Measurements from ENCODE around the gene SULF2.

The SULF2 gene

DNA sequence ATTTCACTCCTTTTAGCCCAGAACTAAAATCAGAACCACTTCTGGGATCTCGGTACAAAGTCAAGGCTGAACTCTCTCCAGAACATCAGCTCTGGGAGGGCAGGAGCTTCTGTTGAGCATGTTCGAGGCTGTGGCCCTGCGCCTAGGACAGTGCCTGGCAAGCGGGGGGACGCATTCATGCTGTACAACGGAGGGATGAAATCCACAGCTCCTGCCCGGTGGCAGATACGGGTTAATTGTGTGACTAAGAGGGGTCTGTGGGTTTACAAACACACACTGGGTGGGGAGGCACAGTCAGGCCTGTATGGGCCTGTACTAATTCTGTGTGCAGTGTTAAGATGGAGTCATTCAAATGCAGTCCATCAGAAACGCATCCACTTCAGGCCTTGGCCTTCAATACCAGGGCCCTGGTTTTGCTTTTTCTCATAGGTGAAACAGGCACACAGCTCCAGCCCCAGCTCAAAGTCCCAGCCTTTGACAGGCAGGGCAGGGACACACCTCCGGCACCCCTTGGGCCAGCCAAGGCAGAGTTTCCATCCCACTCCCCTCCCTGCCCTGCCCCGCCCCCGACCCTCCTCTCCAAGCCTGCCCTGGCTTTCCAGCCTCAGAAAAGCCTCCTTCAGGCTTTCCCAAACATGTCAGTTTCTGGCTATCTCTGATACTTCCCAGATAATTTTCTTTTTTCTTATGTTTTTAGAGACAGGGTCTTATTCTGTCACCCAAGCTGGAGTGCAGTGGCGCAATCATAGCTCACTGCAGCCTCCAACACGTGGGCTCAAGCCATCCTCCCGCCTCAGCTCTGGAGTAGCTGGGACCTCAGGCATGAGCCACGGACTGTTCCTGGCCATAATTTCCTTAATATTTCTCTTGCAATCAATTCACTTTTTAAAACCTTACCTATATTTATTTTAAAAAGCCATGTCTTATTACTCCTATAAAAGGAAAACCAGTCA is 109.8 kb downstream of the SULF2 start:
- ChIA-PET POLR2A (no interaction called here), CTCF (interaction anchor here (0.7 to 1.3 kb wide), 2 partner anchors 797 to 945 kb away, joined by 3 to 5 read pairs; no protein-coding TSS in a partner anchor)
- DNase-seq (ENCODE audit: extremely low spot score): no peak
- TF ChIP-seq ARNT (IDR thresholded peaks at IDR 0.05): no peak
- TF ChIP-seq TARDBP (IDR thresholded peaks at IDR 0.05): no peak
- no peak for TF ChIP-seq HDGF (IDR thresholded peaks at IDR 0.05; ENCODE audit: borderline replicate concordance)
- TF ChIP-seq FOXM1 (IDR thresholded peaks at IDR 0.05; ENCODE audit: borderline replicate concordance): no peak
- no peak for TF ChIP-seq CTBP1 (IDR thresholded peaks at IDR 0.05; ENCODE audit: borderline replicate concordance)
- TF ChIP-seq L3MBTL2 (conservative IDR thresholded peaks at IDR 0.05): no peak
- TF ChIP-seq ZNF384 (IDR thresholded peaks at IDR 0.05): no peak
- no peak for TF ChIP-seq FOXA1 (IDR thresholded peaks at IDR 0.05)
- no peak for TF ChIP-seq BHLHE40 (IDR thresholded peaks at IDR 0.05; ENCODE audit: borderline replicate concordance)
- TF ChIP-seq SUZ12 (IDR thresholded peaks at IDR 0.05): no peak
- no peak for TF ChIP-seq SP1 (IDR thresholded peaks at IDR 0.05)

DNA sequence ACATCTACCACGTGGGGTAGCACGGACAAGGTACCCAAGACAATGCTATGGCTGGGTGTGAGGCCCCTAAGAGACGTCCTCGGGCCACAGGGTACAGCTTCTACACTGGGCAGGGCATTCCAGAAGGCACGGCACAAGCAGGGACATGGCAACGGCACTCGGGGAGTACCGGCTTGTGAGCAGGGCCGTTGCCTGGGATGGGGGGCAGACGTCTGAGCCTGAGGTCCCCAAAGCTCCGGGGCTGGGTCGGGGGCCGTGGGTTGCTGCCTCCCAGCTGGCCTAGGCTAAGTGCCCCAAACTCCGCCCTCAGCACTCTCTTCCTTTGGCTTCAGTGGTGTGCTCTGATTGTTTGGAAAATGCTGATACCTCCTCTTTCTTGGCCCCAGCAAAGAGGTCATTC is 110.6 kb downstream of the SULF2 start:
- ChIA-PET POLR2A (no interaction called here), CTCF (interaction anchor here (1.0 to 1.3 kb wide), 2 partner anchors 9 to 946 kb away, joined by 3 to 5 read pairs; no protein-coding TSS in a partner anchor)
- TF ChIP-seq CTBP1 (IDR thresholded peaks at IDR 0.05; ENCODE audit: borderline replicate concordance) (no peak), PKNOX1 (IDR thresholded peaks at IDR 0.05) (no peak), SP1 (IDR thresholded peaks at IDR 0.05) (no peak), L3MBTL2 (conservative IDR thresholded peaks at IDR 0.05) (no peak), ZNF384 (IDR thresholded peaks at IDR 0.05) (no peak), NFRKB (IDR thresholded peaks at IDR 0.05) (no peak), LEF1 (IDR thresholded peaks at IDR 0.05; ENCODE audit: borderline replicate concordance) (no peak), FOXA1 (IDR thresholded peaks at IDR 0.05) (no peak), ARNT (IDR thresholded peaks at IDR 0.05) (no peak), BHLHE40 (IDR thresholded peaks at IDR 0.05; ENCODE audit: borderline replicate concordance) (no peak), FOXK2 (IDR thresholded peaks at IDR 0.05) (no peak), ELF4 (IDR thresholded peaks at IDR 0.05) (no peak), TARDBP (IDR thresholded peaks at IDR 0.05) (no peak), FOXM1 (IDR thresholded peaks at IDR 0.05; ENCODE audit: borderline replicate concordance) (no peak), HDGF (IDR thresholded peaks at IDR 0.05; ENCODE audit: borderline replicate concordance) (no peak), SUZ12 (IDR thresholded peaks at IDR 0.05) (no peak)
- DNase-seq (ENCODE audit: extremely low spot score): no peak

- no peak for DNase-seq (ENCODE audit: extremely low spot score)
- no peak for TF ChIP-seq FOXK2 (IDR thresholded peaks at IDR 0.05)
- no peak for TF ChIP-seq BHLHE40 (IDR thresholded peaks at IDR 0.05; ENCODE audit: borderline replicate concordance)
- no peak for TF ChIP-seq L3MBTL2 (conservative IDR thresholded peaks at IDR 0.05)
- no peak for TF ChIP-seq HDGF (IDR thresholded peaks at IDR 0.05; ENCODE audit: borderline replicate concordance)
- TF ChIP-seq ARNT (IDR thresholded peaks at IDR 0.05): no peak
- TF ChIP-seq SUZ12 (IDR thresholded peaks at IDR 0.05): no peak
- no peak for TF ChIP-seq NFRKB (IDR thresholded peaks at IDR 0.05)
- no peak for TF ChIP-seq FOXM1 (IDR thresholded peaks at IDR 0.05; ENCODE audit: borderline replicate concordance)
- no peak for TF ChIP-seq TARDBP (IDR thresholded peaks at IDR 0.05)
- CTCF ChIA-PET: interaction anchor here (1.0 to 1.3 kb wide), 3 partner anchors 9 to 946 kb away, joined by 3 to 5 read pairs (median 3); no protein-coding TSS in a partner anchor
- POLR2A ChIA-PET: no interaction called here
Observed at GRCh38 chr20:47674145-47674544, 111.1 kb downstream of the SULF2 start.

DNA sequence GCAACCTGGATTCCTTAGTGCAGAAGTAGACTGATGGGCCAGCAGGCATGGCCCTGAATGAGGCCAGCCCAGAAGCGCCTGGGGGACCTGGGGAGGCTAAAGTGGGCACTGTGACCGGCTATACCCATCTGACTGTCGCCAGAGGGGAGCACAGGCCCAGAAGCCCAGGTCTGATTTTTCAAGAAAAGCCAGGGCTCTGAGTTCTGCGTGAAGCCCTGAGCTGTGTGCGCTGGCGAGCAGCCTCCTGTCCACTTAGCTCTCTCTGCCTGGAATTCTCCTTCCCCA is 111.7 kb downstream of the SULF2 start:
- ChIA-PET CTCF (interaction anchor here (1.0 kb wide), 2 partner anchors 8 to 10 kb away, joined by 3 read pairs; no protein-coding TSS in a partner anchor), POLR2A (no interaction called here)
- DNase-seq (ENCODE audit: extremely low spot score): no peak
- TF ChIP-seq L3MBTL2 (conservative IDR thresholded peaks at IDR 0.05): no peak
- no peak for TF ChIP-seq BHLHE40 (IDR thresholded peaks at IDR 0.05; ENCODE audit: borderline replicate concordance)
- TF ChIP-seq LEF1 (IDR thresholded peaks at IDR 0.05; ENCODE audit: borderline replicate concordance): no peak
- TF ChIP-seq SUZ12 (IDR thresholded peaks at IDR 0.05): no peak
- TF ChIP-seq CTBP1 (IDR thresholded peaks at IDR 0.05; ENCODE audit: borderline replicate concordance): no peak
- TF ChIP-seq TARDBP (IDR thresholded peaks at IDR 0.05): no peak
- no peak for TF ChIP-seq ELF4 (IDR thresholded peaks at IDR 0.05)
- no peak for TF ChIP-seq SP1 (IDR thresholded peaks at IDR 0.05)

DNA sequence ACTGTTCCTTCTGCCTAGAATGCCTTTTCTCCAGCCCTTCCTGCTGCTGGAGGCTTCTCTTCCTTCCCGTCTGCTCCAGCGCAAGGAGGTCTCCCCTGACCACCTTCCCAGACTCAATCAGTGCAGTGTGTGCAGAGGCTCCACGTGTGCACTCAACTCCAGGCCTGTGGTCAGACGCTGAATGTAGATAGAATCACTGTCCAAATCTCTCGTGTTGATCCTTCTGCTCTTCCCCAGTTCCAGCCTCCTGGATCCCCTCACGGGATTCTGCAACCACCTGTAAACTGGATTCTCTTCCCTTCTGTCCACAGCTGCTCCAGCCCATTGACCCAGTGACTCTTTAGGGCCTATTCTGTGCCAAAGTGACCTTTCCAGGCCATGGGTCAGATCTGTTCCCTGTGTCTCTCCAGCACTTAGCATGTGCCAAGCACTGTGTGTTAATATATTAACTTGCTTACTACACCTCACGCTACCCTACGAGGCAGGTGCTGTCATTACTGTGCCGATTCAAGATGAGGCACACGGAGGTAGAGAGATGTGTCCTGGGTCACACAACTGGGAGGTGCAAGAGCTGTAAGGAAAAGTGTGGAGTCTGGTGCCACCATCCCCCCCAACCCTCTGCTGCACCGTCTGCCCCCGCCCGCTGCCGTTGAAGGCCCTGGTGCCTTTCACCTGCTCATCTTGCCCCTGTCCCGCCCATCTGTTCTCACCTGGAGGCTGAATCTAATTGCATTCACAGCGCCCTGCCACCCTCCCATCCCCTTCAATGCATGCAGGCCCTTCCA is 112.2 kb downstream of the SULF2 start:
- DNase-seq (ENCODE audit: extremely low spot score): no peak
- TF ChIP-seq NFRKB (IDR thresholded peaks at IDR 0.05) (no peak), SUZ12 (IDR thresholded peaks at IDR 0.05) (no peak), ZNF384 (IDR thresholded peaks at IDR 0.05) (no peak), FOXK2 (IDR thresholded peaks at IDR 0.05) (no peak), L3MBTL2 (conservative IDR thresholded peaks at IDR 0.05) (no peak), CTBP1 (IDR thresholded peaks at IDR 0.05; ENCODE audit: borderline replicate concordance) (no peak)
- ChIA-PET POLR2A (no interaction called here), CTCF (interaction anchor here (1.0 kb wide), 1 partner anchor 9 kb away, joined by 3 read pairs; no protein-coding TSS in a partner anchor)

DNA sequence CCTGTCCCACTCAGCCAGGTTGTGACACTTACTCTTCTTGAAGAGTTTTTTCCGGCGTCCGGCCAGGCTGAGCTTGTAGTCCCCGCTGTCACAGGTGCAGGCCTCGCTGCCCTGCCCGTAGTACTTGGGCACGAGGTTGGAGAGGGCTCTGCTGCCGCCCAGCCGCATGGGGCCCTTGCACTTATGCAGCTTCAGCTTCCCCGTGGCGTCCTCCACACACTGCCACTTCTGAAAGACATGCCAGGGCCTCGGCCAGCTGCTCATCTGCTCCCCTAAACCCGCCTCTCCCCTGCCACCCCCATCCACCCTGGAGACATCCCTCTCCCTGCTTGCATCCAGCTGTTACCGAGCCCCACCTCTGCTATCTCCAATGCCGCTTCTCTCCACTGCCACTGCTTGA is 113.1 kb downstream of the SULF2 start:
- no peak for DNase-seq (ENCODE audit: extremely low spot score)
- ChIA-PET POLR2A (interaction anchor here (1.2 kb wide), 1 partner anchor 831 kb away, joined by 3 read pairs; no protein-coding TSS in a partner anchor), CTCF (no interaction called here)
- no peak for TF ChIP-seq ZNF384 (IDR thresholded peaks at IDR 0.05)
- TF ChIP-seq FOXK2 (IDR thresholded peaks at IDR 0.05): no peak
- no peak for TF ChIP-seq FOXM1 (IDR thresholded peaks at IDR 0.05; ENCODE audit: borderline replicate concordance)
- TF ChIP-seq SUZ12 (IDR thresholded peaks at IDR 0.05): no peak
- TF ChIP-seq HDGF (IDR thresholded peaks at IDR 0.05; ENCODE audit: borderline replicate concordance): no peak
- TF ChIP-seq PKNOX1 (IDR thresholded peaks at IDR 0.05): no peak
- TF ChIP-seq BHLHE40 (IDR thresholded peaks at IDR 0.05; ENCODE audit: borderline replicate concordance): no peak
